Panc1 (cell line): ENCODE data around the gene PRR5. TPM values are rescaled to one million over a fixed set of nuclear protein-coding genes. Genes with fewer than 3 reads are reported as not detected.
"Not testable (repeated sequence)": the region's sequence is repeated elsewhere in the genome, so short reads cannot be mapped to it uniquely, and the experiment has no call there.

Experiments
- ATAC-seq: fragments of 200-7000 bp; cut with Tn5 transposase; 2 replicates; pipeline ENCODE4 v1.9.1; 2020; ENCODE audit warnings: mild to moderate bottlenecking, moderate library complexity
- BruUV-seq: library from RNA; stranded (reverse); fragments of 400-500 nt; replicated peaks from 2 replicates; lab custom pipeline; 2021; lab: Mats Ljungman, UMichigan
- CTCF ChIA-PET: fragments of 300-600 bp; sonication (Branson Sonifier 250); formaldehyde crosslinking; loops from one replicate; lab custom pipeline; 2022; ENCODE audit warnings: antibody characterized with exemption; lab: Charles Lee
- POLR2A ChIA-PET: fragments of 300-600 bp; sonication (Branson Sonifier 250); formaldehyde crosslinking; loops from one replicate; lab custom pipeline; 2022; ENCODE audit warnings: antibody characterized with exemption; lab: Charles Lee
- DNase-seq: peaks from one replicate; pipeline ENCODE4 v3.0.0-alpha.2; 2010; ENCODE audit warnings: low read depth, low spot score
- H3K27ac ChIP-seq: 2 replicates; pipeline ENCODE4 v1.5.1; 2011; ENCODE audit warnings: mild to moderate bottlenecking, low read length, inconsistent platforms
- H3K27me3 ChIP-seq: fragments of 200-500 bp; sonication (Bioruptor generic); 2 replicates; pipeline ENCODE4 v1.6.0; 2014; ENCODE audit warnings: low read length, inconsistent platforms; ENCODE audit not compliant: control insufficient read depth, insufficient read depth
- H3K36me3 ChIP-seq: fragments of 200-500 bp; sonication (Bioruptor generic); 2 replicates; pipeline ENCODE4 v1.5.1; 2014; ENCODE audit warnings: inconsistent platforms, mild to moderate bottlenecking, low read length, moderate library complexity; ENCODE audit not compliant: control insufficient read depth, insufficient read depth
- H3K4me1 ChIP-seq: 2 replicates; pipeline ENCODE4 v1.5.1; 2011; ENCODE audit warnings: inconsistent platforms, mild to moderate bottlenecking, low read length, moderate library complexity; ENCODE audit not compliant: control insufficient read depth, insufficient read depth
- H3K4me3 ChIP-seq, 2 experiments: 2 replicates each; pipeline ENCODE4 v1.5.1; 2011 to 2012; ENCODE audit warnings: low read depth in 2 of 2, low read length in 2 of 2, mild to moderate bottlenecking in 2 of 2, inconsistent platforms in 1 of 2, moderate library complexity in 1 of 2
- H3K9me3 ChIP-seq: fragments of 200-500 bp; sonication (Bioruptor generic); 2 replicates; pipeline ENCODE4 v1.5.1; 2014; ENCODE audit warnings: low read depth, mild to moderate bottlenecking, inconsistent platforms, low read length, moderate library complexity; ENCODE audit not compliant: control insufficient read depth, insufficient read depth
- CTCF ChIP-seq: fragments of 450-650 bp; IDR thresholded peaks from 2 replicates; pipeline ENCODE4 v1.5.1; 2017; ENCODE audit warnings: mild to moderate bottlenecking
- POLR2AphosphoS5 ChIP-seq: IDR thresholded peaks from 2 replicates; pipeline ENCODE4 v1.6.1; 2012; ENCODE audit warnings: mild to moderate bottlenecking, low read depth, low read length, moderate library complexity
- REST ChIP-seq, 2 experiments: IDR thresholded peaks; 2 replicates each; pipeline ENCODE4 v1.6.1; 2011 to 2012; ENCODE audit warnings: low read depth in 2 of 2, control low read depth in 1 of 2, low read length in 1 of 2, mild to moderate bottlenecking in 1 of 2, moderate library complexity in 1 of 2; ENCODE audit not compliant: insufficient read depth in 1 of 2
- SIN3A ChIP-seq: IDR thresholded peaks from 2 replicates; pipeline ENCODE4 v1.6.1; 2012; ENCODE audit warnings: low read depth, mild to moderate bottlenecking, low read length, moderate library complexity, borderline replicate concordance; ENCODE audit not compliant: insufficient read depth
- TCF7L2 ChIP-seq: IDR thresholded peaks from 2 replicates; pipeline ENCODE4 v1.6.1; 2011; ENCODE audit warnings: mild to moderate bottlenecking, low read depth, low read length, inconsistent platforms
- in situ Hi-C: cut with HindIII; loops from 2 replicates; pipeline ENCODE4 v1.10.0; 2016; ENCODE audit warnings: low sequenced_read_pairs, low pct_unique_long_range_greater_than_20kb
- intact Hi-C: fragments of 100-400 bp; cut with micrococcal nuclease; formaldehyde crosslinking; loops from one replicate; pipeline ENCODE4 v1.10.0; 2022; ENCODE audit not compliant: unreplicated experiment
- total RNA-seq: library from RNA; stranded (reverse); gene quantifications from one replicate; pipeline ENCODE4 v1.2.1, GENCODE V29; 2021; ENCODE audit not compliant: unreplicated experiment

The PRR5 gene
- total RNA-seq, 1 experiment from 2014 or later, result 11.5 TPM

GRCh38 chr22:44745853-44746789, 44.1 kb downstream of the PRR5 start:
- no peak for ATAC-seq
- no peaks in the 10 kb centered on the region for H3K9me3 ChIP-seq
- no peaks in the 10 kb centered on the region for H3K4me1 ChIP-seq
- H3K27me3 ChIP-seq, result no peaks in the 10 kb centered on the region
- TF ChIP-seq CTCF (no peak), SIN3A (no peak), TCF7L2 (no peak), POLR2AphosphoS5 (no peak), REST (IDR thresholded peaks at IDR 0.05; ENCODE audit: insufficient read depth in 1 of 2, low read depth in 2 of 2, low read length in 1 of 2) (no peak)
- ChIA-PET POLR2A (no interaction called here), CTCF (no interaction called here)
- in situ Hi-C loops, result no loop called here
- no TSS peak for BruUV-seq
- H3K36me3 ChIP-seq, result no peaks in the 10 kb centered on the region
- no peak overlapping the region for H3K27ac ChIP-seq
- intact Hi-C loops, result no loop called here
- no peak for DNase-seq
- no peak overlapping the region for H3K4me3 ChIP-seq

- in situ Hi-C loops, BruUV-seq, CTCF ChIA-PET, H3K9me3 ChIP-seq, H3K4me1 ChIP-seq, H3K27ac ChIP-seq, ATAC-seq, intact Hi-C loops, H3K36me3 ChIP-seq, DNase-seq, POLR2A ChIA-PET, H3K4me3 ChIP-seq, H3K27me3 ChIP-seq: not testable (repeated sequence)
Observed at GRCh38 chr22:44747784-44748127, 45.8 kb downstream of the PRR5 start.

GRCh38 chr22:44748524-44748923, 46.5 kb downstream of the PRR5 start:
- Histone ChIP-seq H3K27ac (no peak overlapping the region), H3K27me3 (no peaks in the 10 kb centered on the region), H3K4me3 (no peak overlapping the region), H3K36me3 (no peaks in the 10 kb centered on the region; the same call in 1 of the 2 replicates), H3K9me3 (no peaks in the 10 kb centered on the region), H3K4me1 (no peaks in the 10 kb centered on the region)
- intact Hi-C loops, result no loop called here
- ChIA-PET POLR2A (no interaction called here), CTCF (no interaction called here)
- BruUV-seq, result no TSS peak
- no peak for ATAC-seq
- no peak for DNase-seq
- TF ChIP-seq CTCF (no peak), TCF7L2 (no peak), REST (IDR thresholded peaks at IDR 0.05; ENCODE audit: insufficient read depth in 1 of 2, low read depth in 2 of 2, low read length in 1 of 2) (no peak), SIN3A (no peak), POLR2AphosphoS5 (no peak)
- in situ Hi-C loops, result no loop called here
